Ramos (cell line): Measurements from ENCODE around the gene CYGB.

Experiments
- in situ Hi-C: fragments of 300-500 bp; cut with MboI; formaldehyde crosslinking; loops from one replicate; pipeline ENCODE4 v1.14.3; 2022; ENCODE audit warnings: low sequenced_read_pairs; ENCODE audit not compliant: unreplicated experiment

The CYGB gene

DNA sequence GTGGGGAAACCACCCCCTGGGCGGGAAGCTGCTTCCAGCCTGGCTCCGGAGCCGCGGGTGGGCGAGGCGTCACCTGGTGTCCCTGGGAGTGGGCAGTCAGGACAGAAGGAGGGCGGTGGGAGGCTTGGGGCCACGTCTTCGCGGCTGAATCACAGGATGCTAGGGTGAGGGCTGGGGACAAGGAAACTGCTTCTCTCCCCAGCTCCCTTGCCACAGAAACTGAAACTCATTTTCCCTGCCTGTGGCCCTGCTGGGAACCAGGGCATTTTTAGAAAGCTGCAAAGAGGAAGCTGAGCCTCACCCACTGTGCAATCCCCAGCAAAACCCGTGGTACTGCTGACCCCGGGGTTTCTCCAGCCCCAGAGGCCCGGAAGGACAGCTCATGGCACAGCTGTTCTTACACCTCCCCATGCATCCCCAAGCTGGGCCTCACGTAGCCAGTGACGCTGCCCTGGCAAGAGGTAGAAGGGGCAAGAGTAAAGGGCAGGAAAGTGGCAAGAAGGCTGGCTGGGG, 44.5 kb downstream of the CYGB start:
- in situ Hi-C loops = loop anchor here (25.0 kb wide), 1 partner anchor 969 kb away; no protein-coding TSS in a partner anchor

DNA sequence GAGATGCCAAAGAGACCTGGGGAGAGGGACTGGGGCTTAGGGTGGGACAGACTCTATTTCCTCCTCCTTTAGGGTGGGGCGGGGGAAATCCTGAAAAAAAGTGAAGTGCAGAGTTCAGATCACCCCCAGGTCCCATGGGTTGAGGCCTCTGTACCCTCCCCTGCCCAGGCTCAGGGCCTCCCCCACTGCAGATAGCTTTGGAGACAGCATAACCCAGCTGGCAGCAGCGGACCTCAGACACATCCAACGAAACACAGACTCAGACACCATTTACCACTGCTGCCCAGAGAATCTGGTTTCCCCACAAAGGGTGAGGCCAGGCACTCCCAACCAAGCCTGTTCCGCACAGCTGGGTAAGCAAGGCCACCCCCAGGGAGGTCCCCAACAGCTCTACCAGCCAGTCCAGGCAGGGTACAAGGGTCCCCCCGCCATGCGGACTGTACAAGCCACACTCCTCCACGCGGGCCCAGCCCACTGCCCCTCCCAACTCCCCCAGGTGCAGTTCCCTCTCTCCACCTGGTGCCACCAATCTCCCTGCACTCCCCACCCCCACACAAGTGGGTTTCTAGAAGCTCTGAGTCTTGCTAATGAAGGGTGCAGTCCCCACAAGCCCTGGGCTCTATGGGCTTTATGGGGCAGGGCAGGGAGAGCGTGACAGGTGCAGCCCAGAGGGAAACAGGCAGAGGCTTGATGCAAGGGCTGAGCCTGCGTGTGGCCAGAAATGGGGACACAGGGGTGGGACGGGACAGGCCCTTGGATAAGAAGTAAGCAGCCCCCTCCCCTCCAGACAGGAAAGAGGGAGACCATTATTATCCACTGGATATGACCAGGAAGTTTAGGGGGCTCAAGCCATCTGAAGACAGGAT, 45.2 kb downstream of the CYGB start:
- in situ Hi-C loops = loop anchor here (25.0 kb wide), 1 partner anchor 970 kb away; no protein-coding TSS in a partner anchor

DNA sequence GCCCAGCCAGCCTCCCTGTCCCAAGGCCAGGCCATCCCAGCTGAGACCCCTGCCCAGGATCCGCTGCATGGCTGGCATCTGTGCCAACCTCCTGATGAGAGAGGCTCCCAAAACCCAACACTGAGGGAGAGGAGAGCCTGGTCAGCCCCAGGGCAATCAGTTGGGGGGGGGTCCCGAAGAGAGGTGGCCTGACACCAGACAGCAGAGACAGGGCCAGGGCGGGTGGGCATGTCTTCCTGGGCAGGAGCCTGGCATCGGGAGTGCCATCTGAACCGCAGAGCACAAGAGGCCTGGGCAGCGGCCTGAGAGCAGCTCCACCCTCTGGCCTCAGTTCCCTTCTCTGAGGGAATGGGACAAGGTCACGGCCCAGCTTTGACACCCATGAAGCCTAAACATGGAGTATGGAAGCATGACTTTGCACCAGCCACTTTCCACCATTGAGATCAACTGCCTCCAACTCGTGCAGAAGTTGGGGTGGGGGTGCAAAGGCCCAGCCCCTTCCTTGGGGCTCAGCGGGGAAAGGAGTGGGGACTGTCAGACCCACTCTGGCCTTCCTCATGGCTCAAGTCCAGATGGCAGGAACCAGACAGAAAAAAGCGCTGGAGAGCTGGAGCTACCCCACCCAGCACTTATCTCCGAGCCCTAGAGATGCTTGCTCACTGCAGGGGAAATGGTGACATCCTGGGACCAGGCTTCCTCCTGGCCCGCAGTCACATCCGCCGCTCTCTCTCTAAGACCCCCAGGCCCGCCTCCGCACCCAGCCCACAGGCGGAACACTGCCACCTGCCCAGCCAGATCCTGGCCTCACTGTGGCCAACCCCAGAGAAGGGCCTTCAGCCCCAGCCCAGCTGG, 46.0 kb downstream of the CYGB start:
- in situ Hi-C loops = loop anchor here (25.0 kb wide), 1 partner anchor 971 kb away; no protein-coding TSS in a partner anchor

- in situ Hi-C loops = loop anchor here (25.0 kb wide), 1 partner anchor 972 kb away; no protein-coding TSS in a partner anchor
These were observed 47.3 kb downstream of the CYGB start for GRCh38 chr17:76490112-76490710.

GRCh38 chr17:76487451-76488192, 49.9 kb downstream of the CYGB start:
- in situ Hi-C loops = loop anchor here (25.0 kb wide), 1 partner anchor 975 kb away; no protein-coding TSS in a partner anchor

DNA sequence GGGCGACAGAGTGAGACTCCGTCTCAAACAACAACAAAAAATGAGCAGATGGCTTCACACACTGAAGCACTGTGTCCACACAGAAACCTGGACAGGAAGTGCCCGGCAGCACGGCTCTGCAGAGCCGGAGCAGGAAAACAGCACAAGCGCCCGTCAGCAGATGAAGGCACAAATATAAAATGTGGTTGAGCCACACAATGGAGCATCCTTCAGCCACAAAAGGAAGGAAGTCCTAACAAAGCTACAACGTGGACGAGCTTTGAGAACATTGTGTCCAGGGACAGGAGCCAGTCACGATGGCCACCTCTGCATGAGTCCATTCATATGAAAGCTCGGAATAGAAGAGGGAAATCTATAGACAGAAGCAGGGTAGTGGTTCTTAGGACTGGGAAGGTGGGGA, 51.9 kb downstream of the CYGB start:
- in situ Hi-C loops = loop anchor here (25.0 kb wide), 1 partner anchor 977 kb away; no protein-coding TSS in a partner anchor

DNA sequence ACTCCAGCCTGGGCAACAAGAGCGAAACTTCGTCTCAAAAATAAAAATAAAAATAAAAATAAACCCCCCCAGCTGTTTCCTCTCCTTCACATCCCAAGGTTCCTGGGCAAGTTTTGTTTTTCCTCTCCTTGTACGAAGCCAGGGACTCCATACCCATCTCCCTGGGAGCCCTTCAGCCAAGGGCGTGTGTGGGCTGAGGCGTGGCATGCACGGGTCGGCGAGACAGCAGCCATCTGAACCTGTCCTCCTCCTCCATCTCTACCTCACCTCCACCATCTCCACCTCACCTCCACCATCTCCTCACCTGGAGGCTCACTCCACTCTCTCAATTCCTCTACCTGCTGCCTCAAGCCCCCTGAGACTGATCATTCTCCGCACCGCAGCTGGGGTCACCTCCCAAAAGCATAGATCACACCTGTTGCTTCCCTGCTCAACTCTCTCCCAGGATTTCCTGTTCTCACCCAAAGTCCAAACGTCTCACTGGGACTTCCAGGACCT, 53.2 kb downstream of the CYGB start:
- in situ Hi-C loops = loop anchor here (25.0 kb wide), 1 partner anchor 978 kb away; no protein-coding TSS in a partner anchor

DNA sequence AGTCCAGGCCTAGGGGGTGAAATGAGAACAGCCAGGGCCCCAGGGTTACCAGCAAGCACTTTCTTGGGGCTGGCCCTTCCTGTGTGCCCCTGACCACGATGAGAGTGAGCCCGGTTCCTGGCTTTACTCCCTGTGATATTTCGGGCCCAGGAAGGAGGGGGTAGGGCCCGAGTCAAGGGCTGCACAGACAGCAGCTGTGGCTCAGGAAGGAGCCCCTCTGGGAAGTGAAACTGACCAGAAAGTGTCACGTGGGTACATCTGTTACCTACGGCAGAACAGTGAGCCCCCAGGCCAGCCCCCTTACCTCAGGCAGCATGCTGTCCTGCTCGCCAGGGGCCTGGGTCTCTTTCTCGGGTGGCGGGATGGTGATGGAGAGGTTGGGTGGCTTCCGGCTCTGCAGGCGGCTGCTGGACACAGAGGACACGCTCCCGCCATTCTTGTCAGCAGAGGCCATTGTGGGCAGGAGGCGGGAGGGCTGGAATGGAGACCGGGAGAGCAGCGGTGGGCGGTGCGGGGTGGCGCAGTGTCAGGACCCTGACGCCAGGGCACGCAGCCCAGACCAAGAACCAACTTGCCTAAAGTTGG, 56.3 kb downstream of the CYGB start:
- in situ Hi-C loops = loop anchor here (25.0 kb wide), 1 partner anchor 981 kb away; no protein-coding TSS in a partner anchor

GRCh38 chr17:76480632-76481031, 56.9 kb downstream of the CYGB start:
- in situ Hi-C loops = loop anchor here (25.0 kb wide), 1 partner anchor 982 kb away; no protein-coding TSS in a partner anchor

DNA sequence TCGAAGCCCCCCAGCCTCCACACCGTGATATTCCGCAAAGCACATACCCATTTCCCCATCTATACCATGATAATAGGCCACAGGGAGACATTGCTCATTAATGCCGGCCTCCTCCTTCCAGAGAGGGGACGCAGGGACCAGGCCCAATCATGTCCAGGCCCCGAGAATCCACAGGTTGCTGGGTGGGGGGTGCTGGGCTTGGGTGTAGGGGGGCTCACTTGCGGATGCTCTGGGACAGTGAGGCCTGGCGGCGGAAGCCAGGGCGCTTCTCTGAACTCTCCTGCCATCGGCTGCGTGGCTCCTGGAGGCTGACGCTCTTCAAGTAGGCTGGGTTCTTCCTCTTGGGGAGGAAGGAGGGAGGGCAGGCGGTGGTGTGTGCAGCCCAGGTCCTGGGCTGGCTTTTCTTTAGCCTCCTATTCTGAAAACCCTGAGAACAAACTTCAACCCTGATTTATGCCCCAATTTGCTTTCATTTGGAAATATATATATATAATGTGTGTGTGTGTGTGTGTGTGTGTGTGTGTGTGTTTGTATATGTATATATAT, 57.9 kb downstream of the CYGB start:
- in situ Hi-C loops = loop anchor here (25.0 kb wide), 1 partner anchor 983 kb away; no protein-coding TSS in a partner anchor

DNA sequence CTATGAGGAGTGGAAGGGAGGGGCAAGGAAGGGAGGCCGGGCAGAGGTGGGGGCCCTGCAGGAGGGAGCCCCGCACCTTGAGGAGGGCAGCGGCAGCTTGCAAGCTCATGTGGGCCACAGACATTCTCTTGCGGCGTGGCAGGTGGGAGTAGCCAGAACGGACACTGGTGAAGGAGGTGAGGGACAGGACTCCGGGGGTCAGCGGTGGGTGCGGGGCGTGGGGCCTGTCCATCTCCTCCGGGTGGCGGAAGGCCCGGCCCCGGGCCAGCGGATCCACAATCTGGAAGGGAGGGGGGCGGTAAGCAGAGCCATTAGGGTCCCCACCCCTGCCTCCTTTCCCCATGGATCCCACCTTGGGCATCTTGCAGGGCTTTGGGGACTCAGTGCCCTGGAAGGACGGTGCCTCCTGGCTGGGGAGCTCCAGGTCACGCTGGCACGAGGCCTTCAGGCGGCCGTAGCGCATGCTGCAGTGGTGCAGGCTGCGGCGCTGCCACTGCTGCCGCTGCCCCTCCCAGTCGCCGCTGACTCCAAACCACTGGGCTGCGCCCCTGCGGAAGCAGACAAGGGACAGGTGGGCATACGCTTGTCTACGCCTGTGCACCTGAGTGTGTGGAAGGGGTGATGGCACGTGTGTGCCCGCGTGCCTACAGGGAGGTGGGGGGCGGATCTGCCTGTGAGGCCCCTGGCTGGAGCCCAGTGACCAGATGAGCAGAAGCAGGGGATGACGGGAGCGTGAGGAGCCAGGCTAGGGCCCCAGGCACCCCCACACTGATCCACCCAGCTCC, 58.6 kb downstream of the CYGB start:
- in situ Hi-C loops = loop anchor here (25.0 kb wide), 1 partner anchor 983 kb away; no protein-coding TSS in a partner anchor

DNA sequence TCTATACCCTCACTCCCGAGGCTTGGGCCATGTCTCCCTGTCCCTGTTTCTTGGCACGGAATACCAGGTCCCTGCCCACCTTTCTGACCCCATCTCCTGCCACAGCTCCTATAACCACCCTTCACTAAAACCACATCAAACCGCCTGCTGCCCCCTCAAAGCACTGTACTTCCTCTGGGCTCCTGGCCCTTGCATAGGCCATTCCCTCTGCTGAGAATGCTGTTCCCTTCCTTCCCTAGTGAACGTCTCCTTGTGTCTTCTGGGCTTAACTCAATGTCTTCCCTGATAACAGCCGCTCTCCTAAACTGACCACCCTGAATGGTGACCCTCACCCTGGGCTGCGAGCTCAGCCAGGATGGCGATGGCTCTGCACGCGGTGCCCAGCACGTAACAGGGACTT, 59.4 kb downstream of the CYGB start:
- in situ Hi-C loops = loop anchor here (25.0 kb wide), 1 partner anchor 984 kb away; no protein-coding TSS in a partner anchor

DNA sequence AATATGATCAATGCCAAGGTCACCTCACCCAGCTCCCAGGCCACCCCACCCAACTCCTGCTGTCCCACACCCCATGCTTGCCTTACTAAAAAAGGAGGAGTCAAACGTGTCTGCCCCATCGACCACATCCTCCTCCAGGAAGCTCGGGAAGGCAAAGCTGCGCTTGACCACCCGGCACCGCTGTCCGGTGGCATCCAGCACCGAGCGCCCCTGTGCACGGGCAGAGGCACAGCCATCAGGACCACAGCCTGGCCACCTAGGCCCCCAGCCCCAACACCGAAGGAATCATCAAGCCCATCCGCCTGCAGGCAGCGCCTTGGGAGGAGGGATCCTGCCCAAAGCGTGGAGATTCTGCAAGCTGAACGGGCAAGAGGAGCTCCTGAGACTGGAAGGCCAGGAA, 59.9 kb downstream of the CYGB start:
- in situ Hi-C loops = loop anchor here (25.0 kb wide), 1 partner anchor 985 kb away; no protein-coding TSS in a partner anchor
